CD14-positive monocyte (primary cell): Measurements from ENCODE around the gene BACH2. TPM values are rescaled to one million over a fixed set of nuclear protein-coding genes. Genes with fewer than 3 reads are reported as not detected.

Experiments used
- DNase-seq, 3 donors: peaks; one replicate each; pipeline ENCODE4 v3.0.0-alpha.2; 2011 to 2022
- H2AFZ ChIP-seq: 2 replicates; pipeline ENCODE4 v1.6.0; 2012; ENCODE audit warnings: mild to moderate bottlenecking, low read depth, low read length, inconsistent platforms; ENCODE audit not compliant: insufficient read depth, poor library complexity, severe bottlenecking
- H3K27ac ChIP-seq, 2 donors: 1 replicate in 1 of 2; 2 replicates in 1 of 2; pipeline ENCODE4 v1.5.1; 2012 to 2013; ENCODE audit warnings: low read length in 2 of 2, control low read depth in 1 of 2, inconsistent platforms in 1 of 2, low read depth in 1 of 2, mild to moderate bottlenecking in 1 of 2
- H3K27me3 ChIP-seq, 2 donors: one replicate each; pipeline versions ENCODE4 v1.6.0 to v1.6.1; 2011 to 2013; ENCODE audit warnings: low read length in 2 of 2; ENCODE audit not compliant: control insufficient read depth in 2 of 2, insufficient read depth in 2 of 2
- H3K36me3 ChIP-seq, 2 donors: replicated peaks in 1 of 2; 1 replicate in 1 of 2; 2 replicates in 1 of 2; pipeline versions ENCODE4 v1.5.1 to v1.6.1; 2012 to 2013; ENCODE audit warnings: low read length in 2 of 2, control low read depth in 1 of 2, inconsistent platforms in 1 of 2, mild to moderate bottlenecking in 1 of 2; ENCODE audit not compliant: insufficient read depth in 2 of 2, control insufficient read depth in 1 of 2
- H3K4me1 ChIP-seq, 2 donors: 1 replicate in 1 of 2; 2 replicates in 1 of 2; pipeline versions ENCODE4 v1.5.1 to v1.6.1; 2012 to 2013; ENCODE audit warnings: low read length in 2 of 2, control low read depth in 1 of 2, inconsistent platforms in 1 of 2, mild to moderate bottlenecking in 1 of 2, moderate library complexity in 1 of 2; ENCODE audit not compliant: insufficient read depth in 2 of 2, control insufficient read depth in 1 of 2
- H3K4me2 ChIP-seq: replicated peaks from 2 replicates; pipeline ENCODE3; 2012; ENCODE audit warnings: low read length, moderate library complexity, mild to moderate bottlenecking; ENCODE audit not compliant: poor library complexity, severe bottlenecking; ENCODE audit errors: extremely low read depth
- H3K4me3 ChIP-seq, 3 experiments: fragments of 200-600 bp in 1 of 3; sonication (generic) in 1 of 3; replicated peaks in 1 of 3; 1 replicate in 2 of 3; 2 replicates in 1 of 3; pipeline ENCODE4 v1.5.1; 2011 to 2013; ENCODE audit warnings: low read length in 3 of 3, mild to moderate bottlenecking in 3 of 3, control low read depth in 2 of 3, low read depth in 2 of 3, inconsistent platforms in 1 of 3, moderate library complexity in 1 of 3
- H3K79me2 ChIP-seq: 2 replicates; pipeline ENCODE4 v1.6.0; 2012; ENCODE audit warnings: mild to moderate bottlenecking, control low read depth, inconsistent platforms, low read length, moderate library complexity; ENCODE audit not compliant: insufficient read depth
- H3K9ac ChIP-seq: 2 replicates; pipeline ENCODE4 v1.6.0; 2017; ENCODE audit warnings: low read length, mild to moderate bottlenecking; ENCODE audit not compliant: insufficient read depth, poor library complexity, severe bottlenecking
- H3K9me3 ChIP-seq, 2 donors: replicated peaks in 1 of 2; 1 replicate in 1 of 2; 2 replicates in 1 of 2; pipeline versions ENCODE4 v1.5.1 to v1.6.1; 2012 to 2013; ENCODE audit warnings: low read length in 2 of 2, control low read depth in 1 of 2; ENCODE audit not compliant: control insufficient read depth in 1 of 2, insufficient read depth in 1 of 2
- H4K20me1 ChIP-seq: 2 replicates; pipeline ENCODE4 v1.6.0; 2012; ENCODE audit warnings: mild to moderate bottlenecking, low read length, control low read depth, moderate library complexity; ENCODE audit not compliant: insufficient read depth
- H3K27ac Mint-ChIP-seq, 7 donors: one replicate each; pipeline ENCODE4 v1.8.0; 2020; ENCODE audit warnings: mild to moderate bottlenecking in 7 of 7, mixed read lengths in 7 of 7, moderate library complexity in 6 of 7, inconsistent platforms in 2 of 7
- H3K27me3 Mint-ChIP-seq, 3 donors: one replicate each; pipeline ENCODE4 v1.8.0; 2021 to 2022; ENCODE audit warnings: low read depth in 3 of 3, mild to moderate bottlenecking in 3 of 3, mixed read lengths in 3 of 3, moderate library complexity in 3 of 3, inconsistent platforms in 1 of 3
- H3K36me3 Mint-ChIP-seq, 2 donors: one replicate each; pipeline ENCODE4 v1.8.0; 2020; ENCODE audit warnings: mixed read lengths in 2 of 2, inconsistent platforms in 1 of 2, mild to moderate bottlenecking in 1 of 2
- H3K4me1 Mint-ChIP-seq: one replicate; pipeline ENCODE4 v1.8.0; 2020; ENCODE audit warnings: mild to moderate bottlenecking, mixed read lengths
- H3K4me3 Mint-ChIP-seq, 2 donors: one replicate each; pipeline ENCODE4 v1.8.0; 2020; ENCODE audit warnings: mild to moderate bottlenecking in 2 of 2, mixed read lengths in 2 of 2, moderate library complexity in 1 of 2
- H3K9me3 Mint-ChIP-seq, 7 donors: one replicate each; pipeline ENCODE4 v1.8.0; 2020 to 2022; ENCODE audit warnings: mixed read lengths in 7 of 7, mild to moderate bottlenecking in 6 of 7, moderate library complexity in 6 of 7, inconsistent platforms in 2 of 7
- WGBS: methylation state at CpG from one replicate; pipeline ENCODE4 v1.1.5; 2013; ENCODE audit warnings: missing lambda C conversion rate; ENCODE audit not compliant: insufficient coverage; 5-methylcytosine and 5-hydroxymethylcytosine counted together
- intact Hi-C, 2 donors: fragments of 100-400 bp; cut with micrococcal nuclease; formaldehyde crosslinking; loops; one replicate each; pipeline versions ENCODE4 v1.15.0 to v1.15.1; 2023
- polyA plus RNA-seq, 3 donors: library from polyadenylated mRNA; depleted of rRNA in 1 of 3; unstranded in 2 of 3; stranded (reverse) in 1 of 3; fragments of 300-500 nt in 2 of 3; fragments of >200 nt in 1 of 3; fragmentation: Illumina TruSeq in 2 of 3; gene quantifications; 1 replicate in 2 of 3; 2 replicates in 1 of 3; pipeline ENCODE4 v1.2.3, GENCODE V29; 2012 to 2021
- TF ChIP-seq, protein P1 (sequence below): fragments of 200-600 bp; IDR thresholded peaks from one replicate; pipeline ENCODE4 v1.8.0; 2022; ENCODE audit warnings: antibody characterized with exemption, mild to moderate bottlenecking

The BACH2 gene
- polyA plus RNA-seq, 3 donors, result 0.04 to 0.09 (median 0.05) TPM

DNA sequence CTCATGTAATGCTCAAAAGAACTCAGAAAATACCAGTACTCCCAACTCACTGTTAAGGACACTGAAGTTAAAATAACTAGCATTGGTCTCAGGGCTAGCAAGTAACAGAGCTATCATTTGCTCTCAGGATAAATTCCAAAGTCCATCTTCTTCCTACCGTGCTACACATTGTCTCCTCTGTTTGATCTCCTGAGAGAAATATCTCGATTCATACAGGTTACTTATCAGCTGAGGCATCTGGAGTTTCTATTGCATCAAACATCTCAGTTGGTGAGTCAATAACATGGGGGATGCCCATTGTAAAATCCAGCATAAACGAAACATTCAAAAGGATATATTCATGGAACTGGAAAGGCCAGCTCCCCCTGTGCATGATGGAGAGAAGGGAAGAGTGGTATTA lies 147.4 kb downstream of the BACH2 start:
- 100% methylated on average over 1 of the region's 3 CpGs for WGBS
- Histone ChIP-seq H3K4me3 (no peak overlapping the region), H3K36me3 (no peaks in the 10 kb centered on the region), H3K4me1 (peaks cover 16 to 26% of the 10 kb centered on the region in 2 donors), H4K20me1 (no peaks in the 10 kb centered on the region), H3K9ac (no peak overlapping the region), H2AFZ (no peak overlapping the region), H3K4me2 (no peak overlapping the region), H3K79me2 (no peaks in the 10 kb centered on the region), H3K27ac (no peak overlapping the region), H3K9me3 (no peaks in the 10 kb centered on the region), H3K27me3 (no peaks in the 10 kb centered on the region)
- TF ChIP-seq, protein P1, sequence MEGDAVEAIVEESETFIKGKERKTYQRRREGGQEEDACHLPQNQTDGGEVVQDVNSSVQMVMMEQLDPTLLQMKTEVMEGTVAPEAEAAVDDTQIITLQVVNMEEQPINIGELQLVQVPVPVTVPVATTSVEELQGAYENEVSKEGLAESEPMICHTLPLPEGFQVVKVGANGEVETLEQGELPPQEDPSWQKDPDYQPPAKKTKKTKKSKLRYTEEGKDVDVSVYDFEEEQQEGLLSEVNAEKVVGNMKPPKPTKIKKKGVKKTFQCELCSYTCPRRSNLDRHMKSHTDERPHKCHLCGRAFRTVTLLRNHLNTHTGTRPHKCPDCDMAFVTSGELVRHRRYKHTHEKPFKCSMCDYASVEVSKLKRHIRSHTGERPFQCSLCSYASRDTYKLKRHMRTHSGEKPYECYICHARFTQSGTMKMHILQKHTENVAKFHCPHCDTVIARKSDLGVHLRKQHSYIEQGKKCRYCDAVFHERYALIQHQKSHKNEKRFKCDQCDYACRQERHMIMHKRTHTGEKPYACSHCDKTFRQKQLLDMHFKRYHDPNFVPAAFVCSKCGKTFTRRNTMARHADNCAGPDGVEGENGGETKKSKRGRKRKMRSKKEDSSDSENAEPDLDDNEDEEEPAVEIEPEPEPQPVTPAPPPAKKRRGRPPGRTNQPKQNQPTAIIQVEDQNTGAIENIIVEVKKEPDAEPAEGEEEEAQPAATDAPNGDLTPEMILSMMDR, result no peak
- no peak overlapping the region for H3K4me3 Mint-ChIP-seq
- intact Hi-C loops, result no loop called here
- no peak for DNase-seq
- H3K9me3 Mint-ChIP-seq, result peaks cover 0 to 5% (median 0%) of the 10 kb centered on the region in 7 donors
- H3K4me1 Mint-ChIP-seq, result peaks cover 35% of the 10 kb centered on the region
- peaks cover 0 to 4% (median 1%) of the 10 kb centered on the region in 3 donors for H3K27me3 Mint-ChIP-seq
- H3K36me3 Mint-ChIP-seq, result no peaks in the 10 kb centered on the region
- no peak overlapping the region for H3K27ac Mint-ChIP-seq

DNA sequence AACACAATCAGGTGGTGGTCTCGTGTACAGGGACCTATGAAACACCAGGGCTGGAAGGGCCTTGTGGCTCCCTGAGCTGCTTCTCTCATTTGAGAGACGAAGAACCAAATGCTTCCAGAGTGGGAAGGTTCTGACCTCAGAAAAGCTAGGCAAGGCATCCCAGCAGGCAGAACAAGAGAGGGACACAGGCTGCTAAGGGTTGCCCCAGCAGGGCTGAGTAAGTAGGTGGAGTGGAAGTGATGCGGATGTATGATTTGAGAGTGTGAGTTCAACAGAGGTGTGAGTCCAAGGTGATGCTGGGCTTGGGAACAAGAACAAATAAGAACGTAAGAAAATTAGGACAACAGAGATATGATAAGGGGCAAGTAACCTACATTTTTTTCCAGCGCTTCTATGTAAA lies 147.8 kb downstream of the BACH2 start:
- TF ChIP-seq, protein P1, result no peak
- DNase-seq, result no peak
- Mint-ChIP-seq H3K9me3 (peaks cover 0 to 5% (median 0%) of the 10 kb centered on the region in 7 donors), H3K27ac (no peak overlapping the region), H3K27me3 (peaks cover 0 to 4% (median 1%) of the 10 kb centered on the region in 3 donors), H3K4me1 (peaks cover 32% of the 10 kb centered on the region), H3K36me3 (no peaks in the 10 kb centered on the region), H3K4me3 (no peak overlapping the region)
- Histone ChIP-seq H3K27ac (no peak overlapping the region), H3K79me2 (no peaks in the 10 kb centered on the region), H3K4me3 (no peak overlapping the region), H3K4me1 (peaks cover 16 to 26% of the 10 kb centered on the region in 2 donors), H3K9ac (no peak overlapping the region), H3K4me2 (no peak overlapping the region), H3K27me3 (no peaks in the 10 kb centered on the region), H4K20me1 (no peaks in the 10 kb centered on the region), H2AFZ (no peak overlapping the region), H3K9me3 (no peaks in the 10 kb centered on the region), H3K36me3 (no peaks in the 10 kb centered on the region)
- 100% methylated on average over 3 of the region's 5 CpGs for WGBS
- intact Hi-C loops, result no loop called here
